Activated T-helper 1 cell treated with anti-CD3 and anti-CD28 coated beads, Interleukin-12 subunit alpha, Interleukin-12 subunit beta, Interleukin-2, Interleukin-4 antibody, amounts not matched to agents 30 ng/mL and 10 ng/mL and 1 ng/mL, durations not matched to agents 14 hours and 24 hours and 36 hours (primary cell): ENCODE measurements around the gene PASK. TPM values are rescaled to one million over a fixed set of nuclear protein-coding genes. Genes with fewer than 3 reads are reported as not detected.

Source experiments
- DNase-seq: peaks from one replicate; pipeline ENCODE4 v3.0.0; 2021; ENCODE audit warnings: low spot score
- H3K27ac Mint-ChIP-seq: one replicate; pipeline ENCODE4 v1.8.0; 2021; ENCODE audit warnings: mild to moderate bottlenecking, mixed read lengths
- H3K27me3 Mint-ChIP-seq: one replicate; pipeline ENCODE4 v1.8.0; 2022; ENCODE audit warnings: mild to moderate bottlenecking, moderate library complexity, mixed read lengths; ENCODE audit not compliant: insufficient read depth
- H3K36me3 Mint-ChIP-seq: one replicate; pipeline ENCODE4 v1.8.0; 2021; ENCODE audit warnings: low read depth, mixed read lengths
- H3K4me1 Mint-ChIP-seq: one replicate; pipeline ENCODE4 v1.8.0; 2021; ENCODE audit warnings: low read depth, mixed read lengths
- H3K4me3 Mint-ChIP-seq: one replicate; pipeline ENCODE4 v1.8.0; 2021; ENCODE audit warnings: mild to moderate bottlenecking, moderate library complexity, mixed read lengths
- H3K9me3 Mint-ChIP-seq: one replicate; pipeline ENCODE4 v1.8.0; 2021; ENCODE audit warnings: mixed read lengths
- intact Hi-C: fragments of 100-400 bp; cut with micrococcal nuclease; formaldehyde crosslinking; loops from one replicate; pipeline ENCODE4 v1.15.1; 2024
- total RNA-seq: library from RNA; stranded (reverse); gene quantifications from 2 replicates; pipeline ENCODE4 v1.2.3, GENCODE V29; 2022

PASK gene
- total RNA-seq, 1 donor from 2014 or later, result 101 TPM

DNA sequence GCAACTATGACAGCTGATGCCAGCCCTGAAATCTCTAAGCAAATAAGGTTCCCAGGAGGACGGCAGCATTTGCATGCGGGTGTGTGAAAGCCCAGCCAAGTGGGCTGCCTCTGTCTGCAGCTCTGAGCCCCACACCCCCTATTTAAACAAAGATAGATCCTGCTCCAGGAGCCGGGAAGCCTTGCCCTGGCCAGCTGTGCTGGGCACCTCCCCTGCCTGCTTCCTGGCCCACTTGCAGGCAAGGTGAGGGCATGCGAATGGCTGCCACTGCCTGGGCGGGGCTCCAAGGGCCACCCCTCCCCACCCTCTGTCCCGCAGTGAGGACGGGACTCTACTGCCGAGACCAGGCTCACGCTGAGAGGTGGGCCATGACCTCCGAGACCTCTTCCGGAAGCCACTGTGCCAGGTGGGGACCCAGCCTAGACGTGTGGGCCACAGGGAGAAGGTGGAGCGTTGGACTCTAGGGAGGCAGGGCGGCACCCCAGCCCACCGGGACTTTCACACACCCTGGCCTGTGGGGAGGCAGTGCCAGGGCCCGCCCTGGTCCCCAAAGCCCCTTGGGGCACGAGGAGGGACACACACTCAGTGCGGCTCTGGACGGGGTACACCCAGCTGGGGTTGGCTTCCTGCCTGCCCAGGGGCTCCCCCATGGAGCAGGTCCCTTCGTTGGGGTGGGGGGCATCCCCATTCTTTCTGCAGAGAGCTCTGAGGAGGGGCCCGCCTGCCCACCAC, 39.3 kb upstream of the PASK start, which contains the start of gene ANO7:
Gene ANO7 (plus strand): TSS at position 317 of the 732 bp plus-strand sequence. CDS start 1,387 bp downstream, outside the sequence.
- no peaks in the 10 kb centered on the region for H3K27me3 Mint-ChIP-seq
- no peaks in the 10 kb centered on the region for H3K9me3 Mint-ChIP-seq
- H3K36me3 Mint-ChIP-seq, result no peaks in the 10 kb centered on the region
- no peak within 1 kb of the TSS for H3K4me3 Mint-ChIP-seq
- no peaks in the 10 kb centered on the region for H3K4me1 Mint-ChIP-seq
- DNase-seq, result no peak
- intact Hi-C loops, result no loop called here
- H3K27ac Mint-ChIP-seq, result no peak within 1 kb of the TSS

DNA sequence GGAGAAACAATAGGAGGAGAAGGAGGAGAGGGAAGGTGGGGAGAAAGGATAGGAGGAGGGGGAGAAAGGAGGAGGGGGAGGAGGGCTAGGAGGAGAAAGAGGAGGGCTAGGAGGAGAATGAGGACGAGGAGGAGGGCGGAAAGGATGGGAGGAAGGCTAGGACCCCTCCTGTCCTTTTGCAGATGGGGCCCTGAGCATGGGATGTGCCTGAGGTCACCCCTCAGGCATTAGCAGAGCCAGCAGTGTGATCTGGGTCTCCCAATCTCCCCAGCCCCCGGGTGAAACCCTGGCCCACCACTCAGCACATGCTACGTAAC, 38.6 kb upstream of the PASK start:
- Mint-ChIP-seq H3K4me1 (no peaks in the 10 kb centered on the region), H3K4me3 (no peak overlapping the region), H3K36me3 (no peaks in the 10 kb centered on the region), H3K27me3 (no peaks in the 10 kb centered on the region), H3K27ac (no peak overlapping the region), H3K9me3 (no peaks in the 10 kb centered on the region)
- DNase-seq, result no peak
- intact Hi-C loops, result no loop called here

DNA sequence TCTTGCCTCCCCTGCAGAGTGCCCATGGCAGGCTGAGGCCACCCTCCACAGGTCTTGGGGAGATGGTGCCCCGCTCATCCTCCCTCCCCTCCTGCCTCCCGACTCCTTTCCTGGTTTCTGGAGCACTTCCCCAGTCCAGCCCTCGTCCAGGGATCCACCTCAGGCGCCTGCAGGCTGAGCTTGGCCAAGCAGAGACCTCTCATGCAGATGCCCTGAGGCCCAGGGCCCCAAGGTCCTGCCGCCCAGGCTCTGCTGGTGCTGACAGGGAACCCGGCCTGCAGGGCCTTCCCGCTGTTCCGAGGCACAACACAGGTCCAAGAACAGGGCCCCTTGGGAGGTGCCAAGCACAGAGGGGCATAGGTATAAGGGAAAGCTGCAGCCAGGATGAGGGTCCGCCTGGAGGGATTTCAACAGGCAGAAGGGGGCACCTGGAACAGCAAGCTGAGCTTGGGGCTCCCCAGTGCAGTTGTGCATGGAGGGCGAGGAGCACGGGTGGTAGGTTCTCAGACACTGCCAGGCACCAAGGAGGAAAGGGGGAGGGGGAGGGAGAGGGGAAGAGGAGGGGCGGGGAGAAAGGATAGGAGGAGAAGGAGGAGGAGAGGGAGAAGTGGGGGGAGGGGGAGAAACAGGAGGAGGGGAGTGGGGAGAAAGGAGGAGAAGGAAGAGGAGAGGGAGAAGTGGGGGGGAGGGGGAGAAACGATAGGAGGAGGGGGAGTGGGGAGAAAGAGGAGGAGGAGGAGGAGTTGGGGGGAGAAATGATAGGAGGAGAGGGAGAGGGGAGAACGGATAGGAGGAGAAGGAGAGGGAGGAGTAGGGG, 38.0 kb upstream of the PASK start:
- Mint-ChIP-seq H3K27me3 (no peaks in the 10 kb centered on the region), H3K9me3 (no peaks in the 10 kb centered on the region), H3K27ac (no peak overlapping the region), H3K4me3 (no peak overlapping the region), H3K4me1 (no peaks in the 10 kb centered on the region), H3K36me3 (no peaks in the 10 kb centered on the region)
- intact Hi-C loops, result no loop called here
- DNase-seq, result no peak

- H3K36me3 Mint-ChIP-seq, result peaks cover 2% of the 10 kb centered on the region
- intact Hi-C loops, result no loop called here
- H3K27ac Mint-ChIP-seq, result no peak overlapping the region
- H3K4me1 Mint-ChIP-seq, result no peaks in the 10 kb centered on the region
- no peaks in the 10 kb centered on the region for H3K9me3 Mint-ChIP-seq
- no peaks in the 10 kb centered on the region for H3K27me3 Mint-ChIP-seq
- no peak for DNase-seq
- no peak overlapping the region for H3K4me3 Mint-ChIP-seq
Measured at GRCh38 chr2:241185961-241186360, 36.7 kb upstream of the PASK start.

GRCh38 chr2:241184901-241185300, 35.6 kb upstream of the PASK start:
- DNase-seq, result no peak
- Mint-ChIP-seq H3K4me3 (no peak overlapping the region), H3K27me3 (no peaks in the 10 kb centered on the region), H3K27ac (no peak overlapping the region), H3K9me3 (no peaks in the 10 kb centered on the region), H3K36me3 (peaks cover 4% of the 10 kb centered on the region), H3K4me1 (peaks cover 4% of the 10 kb centered on the region)
- intact Hi-C loops, result no loop called here

DNA sequence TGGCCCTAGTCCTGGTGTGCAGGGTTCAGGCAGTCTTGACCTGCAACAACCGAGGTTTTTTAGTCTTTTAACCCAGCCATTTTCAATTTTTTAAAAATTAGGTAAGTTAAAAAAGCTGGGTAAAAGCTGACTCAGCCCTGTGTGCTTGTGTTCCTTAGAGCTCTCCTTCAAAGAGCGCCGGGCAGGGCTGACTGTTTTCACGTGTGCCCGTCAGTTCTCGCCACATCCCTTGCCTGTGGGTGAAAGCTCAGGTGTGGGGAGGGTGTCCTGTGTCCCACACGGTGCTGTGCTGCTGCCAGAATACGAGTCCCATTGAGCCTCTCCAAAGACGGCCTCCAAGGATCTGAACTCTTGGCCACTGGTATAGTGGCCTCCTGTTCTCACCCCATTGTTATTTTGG, 33.9 kb upstream of the PASK start:
- Mint-ChIP-seq H3K27ac (no peak overlapping the region), H3K4me3 (no peak overlapping the region)
- intact Hi-C loops, result no loop called here

GRCh38 chr2:241182531-241183133, 33.4 kb upstream of the PASK start:
- intact Hi-C loops, result no loop called here
- H3K4me1 Mint-ChIP-seq, result peaks cover 7% of the 10 kb centered on the region
- H3K27me3 Mint-ChIP-seq, result no peaks in the 10 kb centered on the region
- H3K27ac Mint-ChIP-seq, result no peak overlapping the region
- no peaks in the 10 kb centered on the region for H3K9me3 Mint-ChIP-seq
- H3K4me3 Mint-ChIP-seq, result no peak overlapping the region
- H3K36me3 Mint-ChIP-seq, result peaks cover 9% of the 10 kb centered on the region
- no peak for DNase-seq

More for the DNA sequence above, 33.9 kb upstream of the PASK start:
- peaks cover 7% of the 10 kb centered on the region for H3K4me1 Mint-ChIP-seq
- H3K9me3 Mint-ChIP-seq, result no peaks in the 10 kb centered on the region
- peaks cover 9% of the 10 kb centered on the region for H3K36me3 Mint-ChIP-seq
- DNase-seq, result no peak
- H3K27me3 Mint-ChIP-seq, result no peaks in the 10 kb centered on the region

GRCh38 chr2:241182126-241182525, 32.9 kb upstream of the PASK start:
- H3K9me3 Mint-ChIP-seq, result no peaks in the 10 kb centered on the region
- peaks cover 7% of the 10 kb centered on the region for H3K4me1 Mint-ChIP-seq
- no peak for DNase-seq
- no peak overlapping the region for H3K27ac Mint-ChIP-seq
- H3K27me3 Mint-ChIP-seq, result no peaks in the 10 kb centered on the region
- H3K4me3 Mint-ChIP-seq, result no peak overlapping the region
- intact Hi-C loops, result no loop called here
- peaks cover 9% of the 10 kb centered on the region for H3K36me3 Mint-ChIP-seq

GRCh38 chr2:241180495-241180894, 31.2 kb upstream of the PASK start:
- peaks cover 7% of the 10 kb centered on the region for H3K4me1 Mint-ChIP-seq
- intact Hi-C loops, result no loop called here
- H3K36me3 Mint-ChIP-seq, result peaks cover 12% of the 10 kb centered on the region
- no peak overlapping the region for H3K27ac Mint-ChIP-seq
- no peak for DNase-seq
- H3K4me3 Mint-ChIP-seq, result no peak overlapping the region
- no peaks in the 10 kb centered on the region for H3K9me3 Mint-ChIP-seq
- H3K27me3 Mint-ChIP-seq, result no peaks in the 10 kb centered on the region

DNA sequence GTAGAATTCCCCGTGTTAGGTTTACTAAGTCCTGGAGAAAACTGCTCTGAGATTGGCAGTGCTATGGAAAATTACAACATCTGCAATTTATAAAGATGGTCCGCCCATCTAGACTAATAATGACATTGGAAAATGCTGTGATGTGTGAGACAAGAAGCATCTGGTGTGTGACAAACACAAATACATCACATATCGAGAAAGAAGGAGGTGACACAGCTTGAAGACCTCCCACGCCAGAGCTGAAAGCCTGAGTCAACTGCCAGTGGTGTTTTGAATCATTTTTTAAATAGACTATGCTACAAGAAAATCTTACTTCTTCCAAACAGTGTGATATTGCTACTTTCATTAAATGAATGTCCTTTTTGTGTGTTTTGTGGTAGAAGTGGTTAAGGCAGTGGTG, 30.6 kb upstream of the PASK start:
- Mint-ChIP-seq H3K4me3 (no peak overlapping the region), H3K36me3 (peaks cover 17% of the 10 kb centered on the region), H3K9me3 (no peaks in the 10 kb centered on the region), H3K27ac (peak overlapping the region; percentile 40), H3K27me3 (no peaks in the 10 kb centered on the region), H3K4me1 (peaks cover 7% of the 10 kb centered on the region)
- intact Hi-C loops, result no loop called here
- no peak for DNase-seq

- no peak overlapping the region for H3K4me3 Mint-ChIP-seq
- peaks cover 7% of the 10 kb centered on the region for H3K4me1 Mint-ChIP-seq
- H3K27ac Mint-ChIP-seq, result no peak overlapping the region
Measured at GRCh38 chr2:241178961-241179360, 29.7 kb upstream of the PASK start.

DNA sequence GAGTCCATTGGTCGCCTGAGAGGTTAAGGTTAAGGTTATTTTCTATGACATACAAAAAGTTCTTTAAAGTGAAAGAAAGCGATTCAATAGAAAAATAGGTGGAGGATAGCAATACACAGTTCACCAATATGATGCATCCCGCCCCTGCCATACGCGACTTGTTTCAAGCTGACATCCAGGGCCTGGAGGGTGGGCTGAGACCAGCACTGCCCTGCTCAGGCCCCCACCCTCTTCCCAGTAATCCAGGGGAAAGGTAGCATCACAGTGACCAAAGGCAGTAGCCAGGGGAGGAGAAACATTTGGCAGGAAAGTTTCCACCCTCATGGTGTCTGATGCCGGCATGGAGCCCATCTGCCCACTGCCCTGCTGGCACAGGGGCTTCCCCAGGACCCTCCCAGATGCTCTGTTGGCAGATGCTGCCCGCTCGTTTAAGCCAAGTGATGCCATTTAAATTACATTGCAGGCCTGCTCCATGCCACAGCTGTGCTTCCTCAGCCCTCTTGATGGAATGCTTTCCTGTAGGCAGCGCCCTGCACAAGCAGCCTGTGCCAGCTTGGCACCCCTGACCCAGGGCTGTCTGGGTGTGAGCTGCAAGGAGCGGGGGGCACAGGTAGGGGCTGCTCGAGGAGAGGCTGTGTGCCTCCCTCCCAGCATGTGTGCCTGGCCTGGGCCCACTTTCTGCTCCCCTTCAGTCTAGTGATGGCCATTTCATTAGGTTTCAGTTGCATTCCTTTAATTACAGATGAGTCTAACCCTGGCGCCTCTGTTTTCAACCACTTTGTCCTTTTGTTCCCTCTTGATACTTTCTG, 28.5 kb upstream of the PASK start:
- DNase-seq, result no peak
- Mint-ChIP-seq H3K4me1 (peaks cover 7% of the 10 kb centered on the region), H3K27ac (no peak overlapping the region), H3K36me3 (peaks cover 30% of the 10 kb centered on the region), H3K27me3 (no peaks in the 10 kb centered on the region), H3K9me3 (no peaks in the 10 kb centered on the region), H3K4me3 (no peak overlapping the region)
- intact Hi-C loops, result no loop called here

More at GRCh38 chr2:241178961-241179360, 29.7 kb upstream of the PASK start:
- intact Hi-C loops, result no loop called here
- Mint-ChIP-seq H3K27me3 (no peaks in the 10 kb centered on the region), H3K9me3 (no peaks in the 10 kb centered on the region), H3K36me3 (peaks cover 23% of the 10 kb centered on the region)
- no peak for DNase-seq
